GM18526 (cell line): Measurements from ENCODE around the gene GGNBP2.

Experiments used
- POLR2A ChIP-seq: IDR thresholded peaks from 3 replicates; pipeline ENCODE4 v1.6.1; 2011; ENCODE audit not compliant: insufficient read length; ENCODE audit errors: extremely low read depth

The GGNBP2 gene

DNA sequence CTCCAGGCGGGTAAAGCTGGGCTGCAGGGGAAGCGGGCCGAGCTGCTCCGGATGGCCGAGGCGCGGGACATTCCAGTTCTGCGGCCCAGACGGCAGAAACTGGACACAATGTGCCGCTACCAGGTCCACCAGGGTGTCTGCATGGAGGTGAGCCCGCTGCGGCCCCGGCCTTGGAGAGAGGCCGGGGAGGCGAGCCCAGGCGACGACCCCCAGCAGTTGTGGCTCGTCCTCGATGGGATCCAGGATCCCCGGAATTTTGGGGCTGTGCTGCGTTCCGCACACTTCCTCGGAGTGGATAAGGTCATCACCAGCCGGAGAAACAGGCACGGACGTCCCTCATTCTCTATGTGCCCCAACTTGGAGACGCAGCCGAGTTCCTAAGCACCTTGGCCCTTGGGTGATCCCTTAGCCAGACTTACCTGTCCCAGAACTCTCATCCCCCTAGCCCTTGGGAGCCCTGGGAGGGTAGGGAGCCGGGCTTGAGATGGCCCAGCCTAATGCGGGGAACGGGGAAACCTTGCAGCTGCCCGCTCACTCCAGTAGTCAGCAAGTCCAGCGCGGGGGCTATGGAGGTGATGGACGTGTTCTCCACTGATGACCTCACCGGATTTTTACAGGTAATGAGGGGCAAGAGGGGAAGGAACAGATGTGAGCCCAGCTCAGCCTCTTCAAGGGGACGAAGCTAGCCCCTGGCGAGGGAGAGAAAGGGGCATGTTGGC lies 57.5 kb downstream of the GGNBP2 start:
- no peak for TF ChIP-seq POLR2A

- no peak for TF ChIP-seq POLR2A
These were observed 58.2 kb downstream of the GGNBP2 start for GRCh38 chr17:36602924-36603384.

GRCh38 chr17:36608280-36608679 lies 63.6 kb downstream of the GGNBP2 start:
- TF ChIP-seq POLR2A, result no peak

- no peak for TF ChIP-seq POLR2A
These were observed 64.2 kb downstream of the GGNBP2 start for GRCh38 chr17:36608794-36609497.

GRCh38 chr17:36609498-36609862 lies 64.8 kb downstream of the GGNBP2 start:
- no peak for TF ChIP-seq POLR2A

DNA sequence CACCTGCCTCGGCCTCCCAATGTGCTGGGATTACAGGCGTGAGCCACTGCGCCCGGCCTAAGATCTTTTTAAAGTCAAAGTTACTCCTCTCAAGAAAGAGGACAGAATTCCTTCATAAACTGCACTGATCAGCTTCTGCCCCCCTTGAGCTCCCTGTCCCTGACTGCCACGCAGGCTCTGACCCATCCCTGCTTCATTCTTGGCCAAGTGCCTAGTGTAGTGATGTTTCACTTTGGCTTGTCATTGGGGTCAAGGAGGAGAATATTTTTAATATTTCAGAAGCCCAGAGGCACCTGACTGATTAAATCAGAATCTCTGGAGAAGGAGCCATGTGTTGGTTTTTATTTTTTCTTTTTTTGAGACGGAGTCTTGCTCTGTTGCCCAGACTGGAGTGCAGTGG lies 65.8 kb downstream of the GGNBP2 start:
- no peak for TF ChIP-seq POLR2A

DNA sequence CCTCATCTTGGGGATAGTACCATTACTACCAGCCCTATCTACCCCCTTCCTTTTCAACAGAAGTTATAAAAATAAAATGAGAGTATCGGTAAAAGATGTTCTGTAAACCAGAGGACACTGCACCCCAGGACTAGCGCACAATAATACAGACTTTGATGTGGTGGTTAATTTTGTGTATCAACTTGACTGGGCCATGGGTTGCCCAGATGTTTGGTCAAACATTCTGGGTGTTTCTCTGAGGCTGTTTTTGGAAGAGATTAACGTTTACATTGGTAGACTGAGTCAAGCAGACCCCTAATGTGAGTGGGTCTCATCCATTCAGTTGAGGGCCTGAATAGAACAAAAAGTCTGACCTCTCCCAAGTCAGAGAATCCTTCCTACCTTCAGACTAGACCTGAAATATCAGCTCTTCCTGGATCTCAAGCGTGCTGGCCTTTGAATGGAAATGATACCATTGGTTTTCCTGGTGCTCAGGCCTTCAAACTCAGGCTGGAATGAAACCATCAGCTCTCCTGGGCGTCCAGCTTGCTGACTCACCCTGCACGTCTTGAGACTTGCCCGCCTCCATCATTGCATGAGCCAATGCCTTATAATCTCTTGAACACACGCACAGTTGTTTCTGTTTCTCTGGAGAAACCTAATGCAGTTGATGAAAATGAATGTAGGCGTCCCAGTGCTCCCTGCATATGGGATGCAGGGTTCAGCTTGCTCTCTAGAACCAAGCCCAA lies 66.8 kb downstream of the GGNBP2 start:
- no peak for TF ChIP-seq POLR2A

- no peak for TF ChIP-seq POLR2A
These were observed 67.6 kb downstream of the GGNBP2 start for GRCh38 chr17:36612323-36612722.

DNA sequence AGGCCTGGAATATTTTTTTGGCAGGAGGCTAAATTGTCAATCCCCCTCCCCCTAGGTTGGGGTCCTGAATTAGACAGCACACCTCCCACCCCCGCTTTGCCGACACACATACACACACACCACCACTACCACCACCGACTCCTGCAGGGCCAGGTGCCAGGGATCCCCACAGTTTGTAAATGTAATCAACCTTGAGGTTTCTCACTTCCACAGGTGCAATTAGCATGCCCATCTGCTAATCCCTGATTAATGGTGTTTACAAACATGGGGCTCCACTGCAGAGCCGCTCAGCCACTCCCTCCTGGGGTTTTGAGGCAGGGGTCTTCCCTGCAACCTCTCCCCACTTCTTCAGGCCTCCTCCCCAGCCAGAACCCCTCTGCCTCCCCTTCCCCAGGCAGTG lies 68.4 kb downstream of the GGNBP2 start:
- no peak for TF ChIP-seq POLR2A

GRCh38 chr17:36614081-36614480 lies 69.4 kb downstream of the GGNBP2 start:
- no peak for TF ChIP-seq POLR2A

GRCh38 chr17:36614933-36615332 lies 70.2 kb downstream of the GGNBP2 start:
- TF ChIP-seq POLR2A, result no peak

- TF ChIP-seq POLR2A, result no peak
These were observed 71.6 kb downstream of the GGNBP2 start for GRCh38 chr17:36616061-36617029.

GRCh38 chr17:36617773-36618172 lies 73.1 kb downstream of the GGNBP2 start:
- TF ChIP-seq POLR2A, result no peak

DNA sequence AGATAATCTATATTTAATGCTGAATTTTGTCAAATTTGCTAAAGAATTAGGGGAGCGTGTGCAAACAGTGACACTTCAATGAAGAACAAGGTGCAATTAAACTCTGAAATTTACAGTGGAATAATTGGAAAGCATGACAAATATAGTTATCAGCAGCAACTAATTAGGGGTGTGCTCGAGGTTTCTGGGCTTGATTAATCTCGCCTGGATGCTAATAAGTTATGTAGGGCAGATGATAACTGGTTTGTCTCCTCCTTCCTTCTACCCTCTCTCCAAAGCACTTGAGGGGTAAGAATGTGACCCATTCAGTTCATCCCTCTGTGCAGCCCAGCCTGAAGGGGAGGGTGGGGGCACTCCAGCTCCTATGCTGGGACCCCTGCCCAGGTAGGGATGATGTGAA lies 78.6 kb downstream of the GGNBP2 start:
- no peak for TF ChIP-seq POLR2A

GRCh38 chr17:36625188-36625587 lies 80.5 kb downstream of the GGNBP2 start:
- no peak for TF ChIP-seq POLR2A
